Stimulated activated CD4-positive, alpha-beta T cell treated with anti-CD3 and anti-CD28 coated beads, TNF-alpha, amount 100 ng/mL, for 24 hours (primary cell): Measurements from ENCODE around the gene ZC3H4.
A peak's percentile ranks its signal among the peaks of the same experiment; 100 is the strongest.

Experiments
- DNase-seq, 3 experiments: peaks; one replicate each; pipeline ENCODE4 v3.0.0-alpha.2; 2020; ENCODE audit warnings: low read depth in 3 of 3

ZC3H4 gene

DNA sequence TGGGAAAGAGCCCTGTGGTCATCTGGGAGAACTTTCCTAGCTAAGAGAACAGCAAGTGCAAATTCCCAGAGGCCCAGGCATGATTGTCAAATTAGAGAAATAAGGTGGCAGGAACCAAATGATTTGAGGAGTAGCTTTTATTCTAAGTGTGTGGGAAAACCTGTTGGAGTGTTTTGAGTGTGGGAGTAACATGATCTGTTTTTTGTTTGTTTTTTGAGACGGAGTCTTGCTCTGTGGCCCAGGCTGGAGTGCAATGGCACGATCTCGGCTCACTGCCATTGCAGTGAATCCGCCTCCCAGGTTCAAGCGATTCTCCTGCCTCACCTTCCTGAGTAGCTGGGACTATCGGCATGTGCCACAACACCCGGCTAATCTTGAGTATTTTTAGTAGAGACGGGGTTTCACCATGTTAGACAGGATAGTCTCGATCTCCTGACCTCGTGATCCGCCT is 19.5 kb upstream of the ZC3H4 start:
- no peak for DNase-seq

DNA sequence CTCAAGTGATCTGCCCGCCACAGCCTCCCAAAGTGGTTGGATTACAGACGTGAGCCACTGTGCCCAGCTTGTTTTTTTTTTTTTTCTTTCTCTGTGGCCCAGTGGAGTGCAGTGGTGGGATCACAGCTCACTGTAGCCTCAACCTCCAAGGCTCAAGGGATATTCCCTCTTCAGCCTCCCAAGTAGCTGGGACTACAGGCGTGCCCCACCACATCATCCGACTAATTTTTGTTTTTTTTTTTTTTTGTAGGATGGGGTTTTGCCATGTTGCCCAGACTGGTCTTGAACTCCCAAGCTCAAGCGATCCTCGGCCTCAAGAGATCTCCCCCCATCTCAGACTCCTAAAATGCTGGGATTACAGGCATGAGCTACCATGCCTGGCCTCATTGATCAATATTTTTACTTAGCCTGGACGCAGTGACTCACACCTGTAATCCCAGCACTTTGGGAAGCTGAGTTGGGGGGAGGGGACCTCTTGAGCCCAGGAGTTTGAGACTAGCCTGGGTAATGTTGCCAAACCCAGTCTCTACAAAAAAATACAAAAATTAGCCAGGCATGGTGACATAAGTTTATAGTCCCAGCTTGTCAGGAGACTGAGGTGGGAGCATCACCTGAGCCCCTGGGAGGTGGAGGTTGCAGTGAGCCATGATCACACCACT is 18.7 kb upstream of the ZC3H4 start:
- DNase-seq = no peak

GRCh38 chr19:47130589-47131227 is 17.1 kb upstream of the ZC3H4 start, which contains the start of gene SAE1:
SAE1 (plus strand) TSS chr19:47130835; CDS start chr19:47130931, 96 bp downstream.
- peak; percentile 86 to 96 (median 92) for DNase-seq

DNA sequence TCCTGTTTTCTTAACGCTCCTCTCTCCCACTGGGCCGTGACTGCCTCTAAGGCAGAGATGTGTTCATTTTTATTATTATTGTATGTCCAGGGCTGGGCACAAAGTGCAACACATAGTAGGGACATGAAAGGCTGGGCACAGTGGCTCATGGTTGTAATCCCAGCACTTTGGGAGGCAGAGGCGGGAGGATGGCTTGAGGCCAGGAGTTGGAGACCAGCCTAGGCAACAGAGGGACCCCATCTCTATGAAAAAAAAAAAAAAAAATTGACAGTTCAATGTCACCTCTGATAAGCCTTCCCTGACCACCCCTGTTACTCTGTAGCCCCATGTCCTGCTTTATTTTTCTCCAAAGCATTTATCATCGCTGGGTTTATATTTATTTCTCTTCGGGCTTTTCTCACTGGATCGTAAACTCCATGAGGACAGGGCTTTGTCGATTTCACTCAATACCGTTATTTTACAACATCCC is 16.6 kb upstream of the ZC3H4 start:
- no peak for DNase-seq

GRCh38 chr19:47129579-47129978 is 16.0 kb upstream of the ZC3H4 start:
- no peak for DNase-seq

- DNase-seq = no peak
These were observed 12.0 kb upstream of the ZC3H4 start for GRCh38 chr19:47125669-47125938.

- DNase-seq = no peak
These were observed 11.5 kb upstream of the ZC3H4 start for GRCh38 chr19:47124937-47125668.

- DNase-seq = no peak
These were observed 9.8 kb upstream of the ZC3H4 start for GRCh38 chr19:47123406-47123805.

GRCh38 chr19:47122359-47123335 is 9.1 kb upstream of the ZC3H4 start:
- DNase-seq = no peak

GRCh38 chr19:47120470-47121067 is 7.0 kb upstream of the ZC3H4 start:
- DNase-seq = no peak

DNA sequence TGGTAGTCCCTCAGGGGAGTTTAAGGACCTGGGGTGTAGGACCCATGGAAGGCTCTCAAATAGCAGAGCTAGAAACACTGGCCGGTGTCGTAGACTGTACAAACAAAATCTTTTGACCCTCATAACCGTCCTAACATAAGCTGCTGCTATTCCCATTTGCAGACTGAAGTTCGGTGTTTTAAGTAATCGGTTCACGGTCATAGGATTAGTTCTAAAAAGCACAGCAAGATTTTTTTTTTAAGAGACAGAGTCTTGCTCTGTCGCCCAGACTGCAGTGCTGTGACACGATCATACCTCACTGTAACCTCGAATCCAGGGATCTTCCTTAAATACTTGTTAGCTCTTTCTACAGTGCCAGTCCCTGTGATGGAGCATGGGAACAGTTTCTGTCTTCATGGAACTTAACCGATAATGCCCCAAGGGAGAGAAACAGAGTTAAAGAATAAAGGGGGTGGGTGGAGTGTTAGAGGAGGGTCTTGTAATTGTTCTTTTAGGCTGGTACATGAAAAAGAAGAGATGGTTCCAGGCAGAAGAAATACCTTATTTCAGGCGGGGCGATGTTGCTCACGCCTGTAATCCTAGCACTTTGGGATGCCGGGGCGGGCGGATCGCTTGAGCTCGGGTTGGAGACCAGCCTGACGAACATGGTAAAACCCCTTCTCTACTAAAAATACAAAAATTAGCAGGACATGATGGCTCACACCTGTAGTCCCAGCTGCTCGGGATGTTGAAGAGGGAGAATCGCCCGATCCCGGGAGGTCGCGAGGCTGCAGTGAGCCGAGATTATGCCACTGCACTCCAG is 475 bp upstream of the ZC3H4 start:
- DNase-seq = no peak

- DNase-seq = peak; percentile 76 to 85 (median 77)
These were observed 1.2 kb downstream of the ZC3H4 start for GRCh38 chr19:47112166-47112996.

DNA sequence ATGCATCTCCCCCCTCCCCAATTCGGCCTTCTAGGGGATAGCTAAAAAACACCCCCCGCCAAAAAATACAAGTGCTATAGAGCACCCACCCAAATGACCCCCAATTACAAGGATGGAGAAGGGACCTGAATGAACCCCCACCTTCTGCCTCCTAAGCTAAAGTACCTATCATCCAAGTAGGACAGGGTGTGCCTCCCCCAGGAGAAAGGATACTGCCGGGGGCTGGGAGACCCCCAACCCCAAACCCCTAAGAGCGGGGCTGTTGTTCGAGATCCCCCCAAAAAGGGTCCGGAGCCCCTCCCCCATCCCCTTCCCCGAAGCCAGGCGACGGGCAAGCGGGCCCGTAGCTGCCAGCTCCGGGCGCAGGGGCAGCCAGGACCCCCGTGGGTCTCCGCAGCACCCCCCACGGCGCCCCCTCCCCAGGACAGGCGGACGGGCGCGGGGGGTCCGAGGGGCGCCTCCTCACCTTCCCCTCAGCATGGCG is 1.9 kb downstream of the ZC3H4 start:
- DNase-seq = no peak

- peak in 2 of 3 experiments; percentile 35 to 43 for DNase-seq
These were observed 2.5 kb downstream of the ZC3H4 start for GRCh38 chr19:47111006-47111621.

DNA sequence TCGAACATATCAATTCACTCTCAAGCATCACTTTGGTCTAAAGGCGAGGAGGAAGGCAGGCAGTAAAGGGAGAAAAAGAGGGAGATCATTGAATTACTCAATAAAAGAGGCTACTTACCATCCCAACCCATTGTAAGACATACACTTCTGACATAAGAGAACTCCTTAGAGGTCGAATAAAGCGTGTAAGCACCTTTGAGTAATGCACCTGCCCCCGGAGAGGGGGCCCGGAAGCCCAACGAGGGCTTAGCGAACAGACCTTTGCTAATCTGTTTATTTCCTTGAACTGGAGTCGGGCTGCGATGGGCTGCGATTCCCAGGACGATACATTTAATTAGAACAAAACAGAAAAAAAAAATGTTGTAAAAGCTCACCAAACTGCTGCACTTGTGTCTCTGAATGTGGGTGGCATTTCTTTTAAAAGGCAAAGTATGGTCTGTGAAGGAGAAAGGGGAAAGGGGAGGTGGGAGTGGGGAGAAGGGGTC is 3.0 kb downstream of the ZC3H4 start:
- DNase-seq = peak in 2 of 3 experiments; percentile 29 to 40

- peak; percentile 25 to 55 (median 54) for DNase-seq
These were observed 3.8 kb downstream of the ZC3H4 start for GRCh38 chr19:47109541-47110375.

DNA sequence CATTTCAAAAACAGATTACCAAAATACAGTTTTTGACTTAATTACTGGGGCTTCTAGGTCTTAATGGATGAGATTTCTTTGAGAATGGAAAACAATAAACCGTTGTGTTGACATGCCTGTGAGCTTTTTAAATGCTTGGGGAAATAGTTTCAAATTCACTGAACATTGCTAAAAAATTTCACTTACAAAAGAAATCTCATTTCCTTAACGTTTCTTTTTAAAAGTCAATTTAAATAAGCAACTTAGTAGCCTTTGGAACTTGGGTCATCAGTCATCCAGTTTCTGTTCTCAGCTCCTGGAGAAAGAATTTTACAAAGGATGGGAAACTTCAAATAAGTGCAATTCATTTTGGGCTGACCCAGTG is 4.4 kb downstream of the ZC3H4 start:
- DNase-seq = no peak
